ENCODE results near the gene SH3TC1.

- TF ChIP-seq CTCF (IDR thresholded peaks at IDR 0.05) (no peak), EP300 (IDR thresholded peaks at IDR 0.05) (no peak)
These were observed 38.5 kb upstream of the SH3TC1 start for GRCh38 chr4:8160572-8160971.

Data from esophagus muscularis mucosa (tissue), 3 donors.